OCI-LY7 (cell line): ENCODE measurements around the gene NDUFS6.

Experiments used
- EZH2phosphoT487 ChIP-seq: fragments of 200-600 bp; sonication (generic); IDR thresholded peaks from 2 replicates; pipeline ENCODE4 v1.6.1; 2018; ENCODE audit warnings: low read depth, borderline replicate concordance, mild to moderate bottlenecking, mixed run types, antibody characterized with exemption, low read length, moderate library complexity, mixed read lengths
- TF ChIP-seq, protein P1 (sequence below): fragments of 200-600 bp; sonication (generic); conservative IDR thresholded peaks from 2 replicates; pipeline ENCODE4 v1.5.1; 2014; ENCODE audit warnings: mild to moderate bottlenecking, antibody characterized with exemption, low read length, moderate library complexity, mixed read lengths

DNA sequence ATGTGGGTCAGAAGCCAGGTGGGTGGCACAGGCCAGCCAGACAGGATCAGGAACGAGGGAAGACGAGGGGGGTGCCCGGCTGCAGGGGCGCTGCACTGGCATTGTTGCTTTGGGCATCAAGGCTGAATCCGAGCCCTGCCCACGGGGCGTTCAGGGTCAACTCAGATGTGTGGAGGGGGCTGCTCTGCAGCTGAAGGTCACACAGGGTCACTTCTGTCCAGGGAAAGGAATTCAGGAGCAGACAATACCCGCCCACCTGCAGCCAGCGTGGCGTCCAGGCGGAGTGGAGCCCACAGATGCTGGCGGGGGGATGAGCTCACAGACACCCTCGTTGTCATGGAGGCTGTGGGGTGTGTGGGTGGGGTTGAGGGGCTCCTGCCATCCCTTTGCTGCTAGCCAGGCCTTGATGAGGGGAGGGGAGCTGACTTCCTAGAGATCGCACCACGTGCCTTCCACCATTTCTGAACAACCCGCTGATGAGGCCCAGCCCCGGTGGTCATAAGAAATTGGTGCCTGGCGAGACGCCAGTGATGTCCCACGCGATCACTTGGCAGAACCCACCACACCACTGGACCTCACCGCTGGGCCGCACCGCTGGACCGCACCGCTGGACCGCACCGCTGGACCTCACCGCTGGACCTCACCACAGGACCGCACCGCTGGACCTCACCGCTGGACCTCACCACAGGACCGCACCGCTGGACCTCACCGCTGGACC lies 32.8 kb upstream of the NDUFS6 start:
- TF ChIP-seq, protein P1, sequence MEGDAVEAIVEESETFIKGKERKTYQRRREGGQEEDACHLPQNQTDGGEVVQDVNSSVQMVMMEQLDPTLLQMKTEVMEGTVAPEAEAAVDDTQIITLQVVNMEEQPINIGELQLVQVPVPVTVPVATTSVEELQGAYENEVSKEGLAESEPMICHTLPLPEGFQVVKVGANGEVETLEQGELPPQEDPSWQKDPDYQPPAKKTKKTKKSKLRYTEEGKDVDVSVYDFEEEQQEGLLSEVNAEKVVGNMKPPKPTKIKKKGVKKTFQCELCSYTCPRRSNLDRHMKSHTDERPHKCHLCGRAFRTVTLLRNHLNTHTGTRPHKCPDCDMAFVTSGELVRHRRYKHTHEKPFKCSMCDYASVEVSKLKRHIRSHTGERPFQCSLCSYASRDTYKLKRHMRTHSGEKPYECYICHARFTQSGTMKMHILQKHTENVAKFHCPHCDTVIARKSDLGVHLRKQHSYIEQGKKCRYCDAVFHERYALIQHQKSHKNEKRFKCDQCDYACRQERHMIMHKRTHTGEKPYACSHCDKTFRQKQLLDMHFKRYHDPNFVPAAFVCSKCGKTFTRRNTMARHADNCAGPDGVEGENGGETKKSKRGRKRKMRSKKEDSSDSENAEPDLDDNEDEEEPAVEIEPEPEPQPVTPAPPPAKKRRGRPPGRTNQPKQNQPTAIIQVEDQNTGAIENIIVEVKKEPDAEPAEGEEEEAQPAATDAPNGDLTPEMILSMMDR, result no peak
- no peak for TF ChIP-seq EZH2phosphoT487
